HepG2 (cell line): ENCODE results near the gene SPRR2D. TPM values are rescaled to one million over a fixed set of nuclear protein-coding genes. Genes with fewer than 3 reads are reported as not detected.

Experiments used
- ATAC-seq: fragments of 200-7000 bp; cut with Tn5 transposase; 3 replicates; pipeline ENCODE4 v1.9.1; 2020; ENCODE audit warnings: mild to moderate bottlenecking, moderate library complexity
- BruUV-seq: library from RNA; stranded (reverse); fragments of 400-500 nt; replicated peaks from 2 replicates; lab custom pipeline; 2021; lab: Mats Ljungman, UMichigan
- CTCF ChIA-PET: fragments of 300-600 bp; formaldehyde crosslinking; extraction: SDS; loops from one replicate; lab custom pipeline; 2021; ENCODE audit warnings: low total read pairs, inconsistent platforms, low intra/inter-chr PET ratio; lab: Yijun Ruan, JAX
- POLR2A ChIA-PET: fragments of 350-600 bp; sonication (Branson Sonifier 250); formaldehyde crosslinking; loops from one replicate; lab custom pipeline; 2020; ENCODE audit warnings: antibody characterized with exemption, inconsistent platforms; lab: Yijun Ruan, JAX
- DNase-seq: peaks from one replicate; pipeline ENCODE4 v3.0.0-alpha.2; 2015; ENCODE audit warnings: low spot score
- FAIRE-seq: peaks from 3 replicates; lab custom pipeline; 2011; peaks lifted over from hg19 to GRCh38; lab: Jason Lieb, UNC
- H2AFZ ChIP-seq: one replicate; pipeline ENCODE4 v1.6.1; 2011; ENCODE audit warnings: low read length, inconsistent platforms
- H3K27ac ChIP-seq: fragments of 300-600 bp; 3 replicates; pipeline ENCODE4 v1.8.0; 2011; ENCODE audit warnings: mixed run types, mild to moderate bottlenecking, mixed read lengths, low read length, inconsistent platforms; ENCODE audit not compliant: insufficient read depth; ENCODE audit errors: extremely low read length
- H3K27me3 ChIP-seq, 2 experiments: fragments of 200-600 bp in 1 of 2; 2 replicates in 1 of 2; 3 replicates in 1 of 2; pipeline versions ENCODE4 v1.6.0 to v1.8.0; 2011; ENCODE audit warnings: low read length in 2 of 2, mild to moderate bottlenecking in 2 of 2, moderate library complexity in 2 of 2, inconsistent platforms in 1 of 2; ENCODE audit not compliant: insufficient read depth in 2 of 2, control insufficient read depth in 1 of 2
- H3K36me3 ChIP-seq, 2 experiments: fragments of 200-600 bp in 1 of 2; replicated peaks in 1 of 2; 2 replicates in 1 of 2; 3 replicates in 1 of 2; pipeline versions ENCODE4 v1.5.1 to v1.8.0; 2011; ENCODE audit warnings: low read length in 2 of 2, inconsistent platforms in 1 of 2; ENCODE audit not compliant: insufficient read depth in 2 of 2, control insufficient read depth in 1 of 2
- H3K4me1 ChIP-seq: 2 replicates; pipeline ENCODE4 v1.5.1; 2012; ENCODE audit warnings: low read length, inconsistent platforms; ENCODE audit not compliant: insufficient read depth
- H3K4me2 ChIP-seq: 2 replicates; pipeline ENCODE4 v1.6.0; 2011; ENCODE audit warnings: low read depth, low read length, inconsistent platforms
- H3K4me3 ChIP-seq, 3 experiments: fragments of 200-600 bp in 1 of 3; sonication (generic), shearing (Covaris generic) in 1 of 3; replicated peaks in 1 of 3; 2 replicates each; pipeline ENCODE4 v1.5.1; 2011 to 2016; ENCODE audit warnings: low read length in 3 of 3, inconsistent platforms in 2 of 3, low read depth in 2 of 3, mild to moderate bottlenecking in 2 of 3, control low read depth in 1 of 3, mixed read lengths in 1 of 3; ENCODE audit not compliant: insufficient read depth in 1 of 3
- H3K79me2 ChIP-seq: one replicate; pipeline ENCODE4 v1.6.1; 2011; ENCODE audit warnings: low read length, inconsistent platforms; ENCODE audit not compliant: insufficient read depth
- H3K9ac ChIP-seq: 2 replicates; pipeline ENCODE4 v1.6.0; 2011; ENCODE audit warnings: mild to moderate bottlenecking, low read depth, low read length, inconsistent platforms; ENCODE audit not compliant: insufficient read depth
- H3K9me3 ChIP-seq: 2 replicates; pipeline ENCODE4 v1.5.1; 2012; ENCODE audit warnings: mild to moderate bottlenecking, low read length
- H4K20me1 ChIP-seq: 2 replicates; pipeline ENCODE4 v1.6.0; 2011; ENCODE audit warnings: inconsistent platforms, mild to moderate bottlenecking, low read length, moderate library complexity; ENCODE audit not compliant: insufficient read depth
- BHLHE40 ChIP-seq: IDR thresholded peaks from 2 replicates; pipeline ENCODE4 v1.6.1; 2011; ENCODE audit warnings: low read length, improper control_type of control experiment
- HOXA9 ChIP-seq: sonication (generic); formaldehyde crosslinking; IDR thresholded peaks from 2 replicates; pipeline ENCODE4 v1.8.1; 2022; ENCODE audit warnings: missing genetic modification reagents, mild to moderate bottlenecking, moderate library complexity, borderline replicate concordance
- SNRNP70 ChIP-seq: fragments of 200-400 bp; formaldehyde crosslinking; IDR thresholded peaks from 2 replicates; pipeline ENCODE4 v1.6.1; 2017; ENCODE audit warnings: mild to moderate bottlenecking, low read depth, low read length, moderate library complexity
- TARDBP ChIP-seq: sonication (generic); formaldehyde crosslinking; IDR thresholded peaks from 2 replicates; pipeline ENCODE4 v1.8.0; 2022; ENCODE audit warnings: mild to moderate bottlenecking, missing genetic modification reagents
- TBX3 ChIP-seq: fragments of 450-650 bp; IDR thresholded peaks from 2 replicates; pipeline ENCODE4 v1.6.1; 2017; ENCODE audit warnings: antibody characterized with exemption, mild to moderate bottlenecking, inconsistent platforms, borderline replicate concordance
- ZNF24 ChIP-seq: fragments of 450-650 bp; IDR thresholded peaks from 2 replicates; pipeline ENCODE4 v1.6.1; 2017; ENCODE audit warnings: antibody characterized with exemption, mild to moderate bottlenecking
- ZNF577 ChIP-seq: sonication (generic); formaldehyde crosslinking; IDR thresholded peaks from 2 replicates; pipeline ENCODE4 v1.4.0; 2020; ENCODE audit warnings: mild to moderate bottlenecking, low read depth, missing genetic modification reagents, borderline replicate concordance
- in situ Hi-C: cut with HindIII; loops from 2 replicates; pipeline ENCODE4 v1.10.0; 2017; ENCODE audit warnings: low pct_unique_long_range_greater_than_20kb; ENCODE audit not compliant: extremely low pct_ligation_motif_present
- intact Hi-C: fragments of 100-400 bp; cut with micrococcal nuclease; formaldehyde crosslinking; loops from one replicate; pipeline ENCODE4 v1.10.0; 2022; ENCODE audit not compliant: unreplicated experiment
- polyA plus RNA-seq, 8 experiments: library from polyadenylated mRNA; depleted of rRNA in 3 of 8; stranded (reverse) in 7 of 8; unstranded in 1 of 8; fragments of >200 nt; fragmentation: Illumina TruSeq in 4 of 8; extraction: Trizol in 4 of 8; gene quantifications; 2 replicates each; pipeline versions ENCODE4 v1.2.1 to v1.2.3, GENCODE V29; 2011 to 2016; ENCODE audit warnings: low read depth in 4 of 8, missing spikeins in 1 of 8, mixed read lengths in 1 of 8; ENCODE audit not compliant: insufficient read depth in 1 of 8
- total RNA-seq, 5 experiments: library from RNA; depleted of rRNA; stranded (reverse); fragments of >200 nt; fragmentation: Illumina TruSeq; extraction: Trizol; gene quantifications; 2 replicates each; pipeline ENCODE4 v1.2.3, GENCODE V29; 2016; ENCODE audit warnings: low read depth in 1 of 5
- TF ChIP-seq, protein P1 (sequence below): sonication (generic); formaldehyde crosslinking; IDR thresholded peaks from 2 replicates; pipeline ENCODE4 v1.4.0; 2020; ENCODE audit warnings: missing genetic modification reagents

SPRR2D gene
- total and polyA plus RNA-seq, 2 of the 13 experiments (the other 11 are each of a cell fraction or from before 2014, with no cell fraction given), result not detected

GRCh38 chr1:153030895-153031294 is 10.0 kb downstream of the SPRR2D start, which contains the start of gene SPRR1B:
SPRR1B (plus strand) TSS chr1:153031203; CDS start chr1:153032346, 1,143 bp downstream.
- Histone ChIP-seq H3K4me1 (no peaks in the 10 kb centered on the region), H4K20me1 (no peaks in the 10 kb centered on the region), H3K27ac (no peak within 1 kb of the TSS), H2AFZ (no peak within 1 kb of the TSS), H3K9ac (no peak within 1 kb of the TSS), H3K4me3 (no peak within 1 kb of the TSS), H3K27me3 (no peaks in the 10 kb centered on the region), H3K79me2 (no peaks in the 10 kb centered on the region), H3K4me2 (no peak within 1 kb of the TSS), H3K9me3 (no peaks in the 10 kb centered on the region), H3K36me3 (no peaks in the 10 kb centered on the region)
- DNase-seq (no peak), FAIRE-seq (no peak), ATAC-seq (no peak)
- in situ Hi-C loops (no loop called here), intact Hi-C loops (no loop called here)
- TF ChIP-seq SNRNP70, result no peak
- TF ChIP-seq TARDBP (CRISPR knock-in tag), result no peak
- no peak for TF ChIP-seq HOXA9
- TF ChIP-seq ZNF24, result no peak
- no peak for TF ChIP-seq TBX3
- no peak for TF ChIP-seq BHLHE40
- no peak for TF ChIP-seq ZNF577 (CRISPR knock-in tag)
- TF ChIP-seq, protein P1, sequence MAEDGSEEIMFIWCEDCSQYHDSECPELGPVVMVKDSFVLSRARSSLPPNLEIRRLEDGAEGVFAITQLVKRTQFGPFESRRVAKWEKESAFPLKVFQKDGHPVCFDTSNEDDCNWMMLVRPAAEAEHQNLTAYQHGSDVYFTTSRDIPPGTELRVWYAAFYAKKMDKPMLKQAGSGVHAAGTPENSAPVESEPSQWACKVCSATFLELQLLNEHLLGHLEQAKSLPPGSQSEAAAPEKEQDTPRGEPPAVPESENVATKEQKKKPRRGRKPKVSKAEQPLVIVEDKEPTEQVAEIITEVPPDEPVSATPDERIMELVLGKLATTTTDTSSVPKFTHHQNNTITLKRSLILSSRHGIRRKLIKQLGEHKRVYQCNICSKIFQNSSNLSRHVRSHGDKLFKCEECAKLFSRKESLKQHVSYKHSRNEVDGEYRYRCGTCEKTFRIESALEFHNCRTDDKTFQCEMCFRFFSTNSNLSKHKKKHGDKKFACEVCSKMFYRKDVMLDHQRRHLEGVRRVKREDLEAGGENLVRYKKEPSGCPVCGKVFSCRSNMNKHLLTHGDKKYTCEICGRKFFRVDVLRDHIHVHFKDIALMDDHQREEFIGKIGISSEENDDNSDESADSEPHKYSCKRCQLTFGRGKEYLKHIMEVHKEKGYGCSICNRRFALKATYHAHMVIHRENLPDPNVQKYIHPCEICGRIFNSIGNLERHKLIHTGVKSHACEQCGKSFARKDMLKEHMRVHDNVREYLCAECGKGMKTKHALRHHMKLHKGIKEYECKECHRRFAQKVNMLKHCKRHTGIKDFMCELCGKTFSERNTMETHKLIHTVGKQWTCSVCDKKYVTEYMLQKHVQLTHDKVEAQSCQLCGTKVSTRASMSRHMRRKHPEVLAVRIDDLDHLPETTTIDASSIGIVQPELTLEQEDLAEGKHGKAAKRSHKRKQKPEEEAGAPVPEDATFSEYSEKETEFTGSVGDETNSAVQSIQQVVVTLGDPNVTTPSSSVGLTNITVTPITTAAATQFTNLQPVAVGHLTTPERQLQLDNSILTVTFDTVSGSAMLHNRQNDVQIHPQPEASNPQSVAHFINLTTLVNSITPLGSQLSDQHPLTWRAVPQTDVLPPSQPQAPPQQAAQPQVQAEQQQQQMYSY (CRISPR knock-in tag), result no peak
- no TSS peak for BruUV-seq
- POLR2A ChIA-PET, result no interaction called here
- CTCF ChIA-PET, result no interaction called here
